ENCODE measurements around the gene GPR180. TPM values are rescaled to one million over a fixed set of nuclear protein-coding genes. Genes with fewer than 3 reads are reported as not detected.

GPR180 gene
- total and polyA plus RNA-seq, 10 of the 15 experiments (the other 5 are each of a cell fraction or from before 2014, with no cell fraction given), result 1.6 to 7.2 (median 5.3) TPM

- ATAC-seq, result no peak
- H3K9ac ChIP-seq (ENCODE audit: control insufficient read depth, insufficient read depth, low read length), result no peak overlapping the region
- no peak overlapping the region for H3K4me2 ChIP-seq (ENCODE audit: control insufficient read depth, insufficient read depth)
- H3K27me3 ChIP-seq (replicated peaks in 1 of 2; ENCODE audit: control insufficient read depth in 2 of 2, insufficient read depth in 2 of 2, low read length in 1 of 2), result no peaks in the 10 kb centered on the region; a peak in 2 of 4 replicates
- POLR2A ChIA-PET, result interaction anchor here (0.5 kb wide), 1 partner anchor 13 kb away, joined by 3 read pairs; no protein-coding TSS in a partner anchor
- H4K20me1 ChIP-seq (ENCODE audit: control insufficient read depth, insufficient read depth), result no peaks in the 10 kb centered on the region
- FAIRE-seq, result no peak
- H3K79me2 ChIP-seq (ENCODE audit: control insufficient read depth, insufficient read depth, low read length), result no peaks in the 10 kb centered on the region
- no peaks in the 10 kb centered on the region for H3K9me3 ChIP-seq (replicated peaks; ENCODE audit: control insufficient read depth, insufficient read depth, low read length)
- WGBS (ENCODE audit: insufficient coverage, insufficient replicate concordance, low lambda C conversion rate, missing lambda C conversion rate), result 69% methylated on average over 2 of the region's 2 CpGs
- H3K36me3 ChIP-seq (ENCODE audit: control insufficient read depth in 2 of 2, insufficient read depth in 2 of 2, low read length in 1 of 2), result no peaks in the 10 kb centered on the region
- no peak for DNase-seq (ENCODE audit: low read depth, low spot score)
- intact Hi-C loops (cut with micrococcal nuclease; ENCODE audit: unreplicated experiment), result loop anchor here (10.0 kb wide), 2 partner anchors 277 to 507 kb away; no protein-coding TSS in a partner anchor
- no peak overlapping the region for H2AFZ ChIP-seq (ENCODE audit: control insufficient read depth, low read depth, low read length)
- RAD21 ChIA-PET (ENCODE audit: unreplicated experiment), result interaction anchor here (2.4 kb wide), 1 partner anchor 726 kb away, joined by 8 read pairs; no protein-coding TSS in a partner anchor
- H3K4me3 ChIP-seq, result no peak overlapping the region
- SMC1A ChIA-PET (ENCODE audit: uncharacterized antibody, unreplicated experiment), result interaction anchor here (1.6 kb wide), 1 partner anchor 727 kb away, joined by 5 read pairs; no protein-coding TSS in a partner anchor
- no TSS peak for BruUV-seq (replicated peaks)
- no peaks in the 10 kb centered on the region for H3K4me1 ChIP-seq (ENCODE audit: control insufficient read depth, insufficient read depth, low read length)
- in situ Hi-C loops (cut with MboI), result loop anchor here (10.0 kb wide), 2 partner anchors 727 to 797 kb away; no protein-coding TSS in a partner anchor
- CTCF ChIA-PET, result no interaction called here
- H3K27ac ChIP-seq (ENCODE audit: control insufficient read depth, insufficient read depth), result no peak overlapping the region
- TF ChIP-seq SMC3 (IDR thresholded peaks at IDR 0.05; ENCODE audit: borderline replicate concordance, low read length), result no peak
- no peak for TF ChIP-seq ZNF217 (IDR thresholded peaks at IDR 0.05)
- no peak for TF ChIP-seq ZNF592 (IDR thresholded peaks at IDR 0.05)
- TF ChIP-seq IKZF2 (IDR thresholded peaks at IDR 0.05), result no peak
- TF ChIP-seq NR2F1 (conservative IDR thresholded peaks at IDR 0.05), result no peak
- TF ChIP-seq CREB1 (IDR thresholded peaks at IDR 0.05; ENCODE audit: low read depth), result no peak
- TF ChIP-seq RFX5 (IDR thresholded peaks at IDR 0.05; ENCODE audit: low read depth, low read length), result no peak
- TF ChIP-seq, protein P1, sequence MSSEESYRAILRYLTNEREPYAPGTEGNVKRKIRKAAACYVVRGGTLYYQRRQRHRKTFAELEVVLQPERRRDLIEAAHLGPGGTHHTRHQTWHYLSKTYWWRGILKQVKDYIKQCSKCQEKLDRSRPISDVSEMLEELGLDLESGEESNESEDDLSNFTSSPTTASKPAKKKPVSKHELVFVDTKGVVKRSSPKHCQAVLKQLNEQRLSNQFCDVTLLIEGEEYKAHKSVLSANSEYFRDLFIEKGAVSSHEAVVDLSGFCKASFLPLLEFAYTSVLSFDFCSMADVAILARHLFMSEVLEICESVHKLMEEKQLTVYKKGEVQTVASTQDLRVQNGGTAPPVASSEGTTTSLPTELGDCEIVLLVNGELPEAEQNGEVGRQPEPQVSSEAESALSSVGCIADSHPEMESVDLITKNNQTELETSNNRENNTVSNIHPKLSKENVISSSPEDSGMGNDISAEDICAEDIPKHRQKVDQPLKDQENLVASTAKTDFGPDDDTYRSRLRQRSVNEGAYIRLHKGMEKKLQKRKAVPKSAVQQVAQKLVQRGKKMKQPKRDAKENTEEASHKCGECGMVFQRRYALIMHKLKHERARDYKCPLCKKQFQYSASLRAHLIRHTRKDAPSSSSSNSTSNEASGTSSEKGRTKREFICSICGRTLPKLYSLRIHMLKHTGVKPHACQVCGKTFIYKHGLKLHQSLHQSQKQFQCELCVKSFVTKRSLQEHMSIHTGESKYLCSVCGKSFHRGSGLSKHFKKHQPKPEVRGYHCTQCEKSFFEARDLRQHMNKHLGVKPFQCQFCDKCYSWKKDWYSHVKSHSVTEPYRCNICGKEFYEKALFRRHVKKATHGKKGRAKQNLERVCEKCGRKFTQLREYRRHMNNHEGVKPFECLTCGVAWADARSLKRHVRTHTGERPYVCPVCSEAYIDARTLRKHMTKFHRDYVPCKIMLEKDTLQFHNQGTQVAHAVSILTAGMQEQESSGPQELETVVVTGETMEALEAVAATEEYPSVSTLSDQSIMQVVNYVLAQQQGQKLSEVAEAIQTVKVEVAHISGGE (CRISPR knock-in tag; IDR thresholded peaks at IDR 0.05), result no peak
- no peak for TF ChIP-seq ZNF24 (IDR thresholded peaks at IDR 0.05)
- no peak for TF ChIP-seq SREBF1 (IDR thresholded peaks at IDR 0.05; ENCODE audit: low read length)
- TF ChIP-seq ATF7 (IDR thresholded peaks at IDR 0.05; ENCODE audit: low read depth), result no peak
- TF ChIP-seq RB1 (IDR thresholded peaks at IDR 0.05; ENCODE audit: borderline replicate concordance), result no peak
- no peak for TF ChIP-seq ZNF274 (IDR thresholded peaks at IDR 0.05; ENCODE audit: insufficient read depth, insufficient read length)
- TF ChIP-seq TCF7 (IDR thresholded peaks at IDR 0.05; ENCODE audit: borderline replicate concordance), result no peak
- no peak for TF ChIP-seq TARDBP (IDR thresholded peaks at IDR 0.05; ENCODE audit: borderline replicate concordance)
- no peak for TF ChIP-seq PML (IDR thresholded peaks at IDR 0.05; ENCODE audit: low read length)
- no peak for TF ChIP-seq ETV6 (conservative IDR thresholded peaks at IDR 0.05 in 1 of 2, IDR thresholded peaks at IDR 0.05 in 1 of 2; ENCODE audit: borderline replicate concordance in 1 of 2, low read depth in 1 of 2)
Observed at GRCh38 chr13:94677799-94678198, 76.1 kb downstream of the GPR180 start.
